ENCODE data around the gene NDFIP1.

GRCh38 chr5:142141463-142141862 is 32.9 kb downstream of the NDFIP1 start:
- no peak for TF ChIP-seq POLR2A (IDR thresholded peaks at IDR 0.05; ENCODE audit: control extremely low read depth in 1 of 2, low read depth in 2 of 2, low read length in 2 of 2)
- TF ChIP-seq RXRA (IDR thresholded peaks at IDR 0.05; ENCODE audit: insufficient read depth, low read depth, low read length): no peak
- TF ChIP-seq CTCF (IDR thresholded peaks at IDR 0.05; ENCODE audit: control extremely low read depth in 1 of 3, insufficient read depth in 1 of 3, low read depth in 1 of 3, low read length in 3 of 3): peak in 2 of 3 experiments; percentile 8 to 24; a peak in 2 of 4 replicates
